Progenitor cell of endocrine pancreas (in vitro differentiated cells): ENCODE results near the gene ATOX1. TPM values are rescaled to one million over a fixed set of nuclear protein-coding genes. Genes with fewer than 3 reads are reported as not detected.

ENCODE experiments used
- DNase-seq: peaks from one replicate; pipeline ENCODE4 v3.0.0; 2021; ENCODE audit warnings: low spot score; ENCODE audit not compliant: unreplicated experiment
- H3K27ac Mint-ChIP-seq: 2 replicates; pipeline ENCODE4 v1.8.0; 2021; ENCODE audit warnings: mild to moderate bottlenecking, moderate library complexity, mixed read lengths
- H3K27me3 Mint-ChIP-seq: 2 replicates; pipeline ENCODE4 v1.8.0; 2021; ENCODE audit warnings: mixed read lengths
- H3K36me3 Mint-ChIP-seq: 2 replicates; pipeline ENCODE4 v1.8.0; 2022; ENCODE audit warnings: mixed read lengths; ENCODE audit not compliant: insufficient read depth
- H3K4me1 Mint-ChIP-seq: 2 replicates; pipeline ENCODE4 v1.8.0; 2021; ENCODE audit warnings: low read depth, mixed read lengths
- H3K4me3 Mint-ChIP-seq: 2 replicates; pipeline ENCODE4 v1.8.0; 2021; ENCODE audit warnings: low read depth, mild to moderate bottlenecking, moderate library complexity, mixed read lengths
- H3K9me3 Mint-ChIP-seq: 2 replicates; pipeline ENCODE4 v1.8.0; 2021; ENCODE audit warnings: low read depth, mixed read lengths
- total RNA-seq: library from RNA; stranded (reverse); gene quantifications from 2 replicates; pipeline ENCODE4 v1.2.1, GENCODE V29; 2021
- TF ChIP-seq, protein P1 (sequence below): fragments of 200-600 bp; sonication (generic); IDR thresholded peaks from one replicate; pipeline ENCODE4 v1.5.0; 2021; ENCODE audit warnings: antibody characterized with exemption, mild to moderate bottlenecking; ENCODE audit not compliant: unreplicated experiment

ATOX1 gene
- total RNA-seq, 1 donor from 2014 or later: 108 TPM

DNA sequence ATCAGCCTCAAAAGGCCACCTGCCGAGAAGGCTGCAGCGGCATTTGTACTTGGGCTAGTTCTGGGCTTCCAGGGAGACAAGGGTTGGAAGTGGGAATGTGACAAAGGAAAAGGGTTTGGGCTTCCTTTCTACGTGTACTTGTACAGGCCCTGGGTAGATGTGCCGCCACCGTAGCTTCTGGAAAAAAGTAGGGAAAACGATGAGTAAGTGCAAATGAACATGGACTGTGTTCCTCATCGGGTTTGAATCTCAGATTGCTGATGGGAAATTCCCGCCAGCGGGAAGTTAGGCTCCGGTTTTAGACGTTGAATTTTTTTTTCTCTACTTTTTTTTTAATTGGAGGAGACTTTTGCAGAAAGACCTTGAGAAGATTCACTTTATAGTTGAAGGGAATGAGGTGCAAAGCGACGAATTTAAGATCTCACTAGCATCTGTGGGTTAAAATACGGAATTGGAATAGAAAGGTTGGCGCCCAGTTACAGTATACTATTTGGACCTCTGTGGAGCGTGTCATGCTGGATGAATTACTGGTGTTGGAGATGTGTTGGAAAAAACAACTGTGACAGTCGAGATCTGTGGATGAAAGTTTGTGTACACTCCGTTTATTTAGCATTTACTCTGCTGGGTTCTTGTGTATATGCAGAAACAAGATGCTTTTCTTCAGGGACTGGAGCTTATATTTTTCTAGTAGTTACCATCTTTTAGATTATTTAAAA is 14.6 kb upstream of the ATOX1 start:
- Mint-ChIP-seq H3K9me3 (no peaks in the 10 kb centered on the region), H3K27ac (peak overlapping the region; percentile 95), H3K36me3 (peaks cover 12% of the 10 kb centered on the region), H3K27me3 (no peaks in the 10 kb centered on the region), H3K4me3 (peak overlapping the region; percentile 89), H3K4me1 (peaks cover 46% of the 10 kb centered on the region)
- no peak for DNase-seq
- TF ChIP-seq, protein P1, sequence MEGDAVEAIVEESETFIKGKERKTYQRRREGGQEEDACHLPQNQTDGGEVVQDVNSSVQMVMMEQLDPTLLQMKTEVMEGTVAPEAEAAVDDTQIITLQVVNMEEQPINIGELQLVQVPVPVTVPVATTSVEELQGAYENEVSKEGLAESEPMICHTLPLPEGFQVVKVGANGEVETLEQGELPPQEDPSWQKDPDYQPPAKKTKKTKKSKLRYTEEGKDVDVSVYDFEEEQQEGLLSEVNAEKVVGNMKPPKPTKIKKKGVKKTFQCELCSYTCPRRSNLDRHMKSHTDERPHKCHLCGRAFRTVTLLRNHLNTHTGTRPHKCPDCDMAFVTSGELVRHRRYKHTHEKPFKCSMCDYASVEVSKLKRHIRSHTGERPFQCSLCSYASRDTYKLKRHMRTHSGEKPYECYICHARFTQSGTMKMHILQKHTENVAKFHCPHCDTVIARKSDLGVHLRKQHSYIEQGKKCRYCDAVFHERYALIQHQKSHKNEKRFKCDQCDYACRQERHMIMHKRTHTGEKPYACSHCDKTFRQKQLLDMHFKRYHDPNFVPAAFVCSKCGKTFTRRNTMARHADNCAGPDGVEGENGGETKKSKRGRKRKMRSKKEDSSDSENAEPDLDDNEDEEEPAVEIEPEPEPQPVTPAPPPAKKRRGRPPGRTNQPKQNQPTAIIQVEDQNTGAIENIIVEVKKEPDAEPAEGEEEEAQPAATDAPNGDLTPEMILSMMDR: no peak

- peaks cover 4% of the 10 kb centered on the region for H3K36me3 Mint-ChIP-seq
- peak overlapping the region; percentile 89 for H3K4me3 Mint-ChIP-seq
- DNase-seq: no peak
- TF ChIP-seq, protein P1: no peak
- H3K27ac Mint-ChIP-seq: peak overlapping the region; percentile 95
- H3K4me1 Mint-ChIP-seq: peaks cover 39% of the 10 kb centered on the region
- H3K27me3 Mint-ChIP-seq: no peaks in the 10 kb centered on the region
- H3K9me3 Mint-ChIP-seq: no peaks in the 10 kb centered on the region
These were observed 13.8 kb upstream of the ATOX1 start for GRCh38 chr5:151772029-151772845.

DNA sequence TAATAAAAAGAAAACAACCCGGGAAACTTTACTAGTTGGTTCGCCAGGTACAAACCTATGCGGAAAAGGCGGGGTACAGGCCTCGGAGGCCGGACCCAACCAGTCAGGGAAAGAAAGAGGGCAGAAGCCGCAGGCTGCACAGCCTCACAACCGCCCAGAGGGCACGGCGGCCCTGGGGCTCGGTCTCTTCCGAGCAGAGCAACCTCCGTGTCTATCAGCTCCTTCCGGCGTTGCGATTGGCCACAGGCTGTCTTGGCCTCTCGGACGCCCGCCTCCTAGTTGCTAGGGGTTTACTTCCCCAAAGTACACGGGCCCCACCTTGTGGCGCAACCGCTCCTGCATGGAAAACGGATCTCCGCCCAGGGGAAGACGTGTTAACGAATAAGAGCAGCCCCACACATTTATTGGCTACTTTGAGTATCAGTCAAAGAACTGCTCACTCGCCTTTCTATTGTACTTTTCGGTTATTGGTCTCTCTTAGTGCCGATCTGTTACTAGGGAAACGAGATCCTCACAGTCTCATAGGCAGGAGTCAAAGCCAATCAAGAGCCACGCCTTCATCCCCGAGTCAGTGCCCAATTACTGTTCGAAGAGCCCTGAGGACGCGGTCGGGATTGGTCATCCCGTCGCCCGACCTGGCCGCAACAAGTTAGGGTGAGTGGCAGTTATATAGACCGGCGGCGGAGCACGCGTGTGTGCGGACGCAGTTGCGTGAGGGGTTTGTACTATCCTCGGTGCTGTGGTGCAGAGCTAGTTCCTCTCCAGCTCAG is 13.0 kb upstream of the ATOX1 start, which contains the start of gene G3BP1:
G3BP1 (plus strand) TSS at position 696 of the 770 bp plus-strand sequence. CDS start 14,667 bp downstream, outside the sequence.
- H3K27me3 Mint-ChIP-seq: no peaks in the 10 kb centered on the region
- peaks cover 1% of the 10 kb centered on the region for H3K36me3 Mint-ChIP-seq
- peak within 1 kb of the TSS; percentile 95 for H3K27ac Mint-ChIP-seq
- H3K4me3 Mint-ChIP-seq: peak within 1 kb of the TSS; percentile 89
- no peaks in the 10 kb centered on the region for H3K9me3 Mint-ChIP-seq
- TF ChIP-seq, protein P1: peak; percentile 55
- peak; percentile 99 for DNase-seq
- H3K4me1 Mint-ChIP-seq: peaks cover 35% of the 10 kb centered on the region

DNA sequence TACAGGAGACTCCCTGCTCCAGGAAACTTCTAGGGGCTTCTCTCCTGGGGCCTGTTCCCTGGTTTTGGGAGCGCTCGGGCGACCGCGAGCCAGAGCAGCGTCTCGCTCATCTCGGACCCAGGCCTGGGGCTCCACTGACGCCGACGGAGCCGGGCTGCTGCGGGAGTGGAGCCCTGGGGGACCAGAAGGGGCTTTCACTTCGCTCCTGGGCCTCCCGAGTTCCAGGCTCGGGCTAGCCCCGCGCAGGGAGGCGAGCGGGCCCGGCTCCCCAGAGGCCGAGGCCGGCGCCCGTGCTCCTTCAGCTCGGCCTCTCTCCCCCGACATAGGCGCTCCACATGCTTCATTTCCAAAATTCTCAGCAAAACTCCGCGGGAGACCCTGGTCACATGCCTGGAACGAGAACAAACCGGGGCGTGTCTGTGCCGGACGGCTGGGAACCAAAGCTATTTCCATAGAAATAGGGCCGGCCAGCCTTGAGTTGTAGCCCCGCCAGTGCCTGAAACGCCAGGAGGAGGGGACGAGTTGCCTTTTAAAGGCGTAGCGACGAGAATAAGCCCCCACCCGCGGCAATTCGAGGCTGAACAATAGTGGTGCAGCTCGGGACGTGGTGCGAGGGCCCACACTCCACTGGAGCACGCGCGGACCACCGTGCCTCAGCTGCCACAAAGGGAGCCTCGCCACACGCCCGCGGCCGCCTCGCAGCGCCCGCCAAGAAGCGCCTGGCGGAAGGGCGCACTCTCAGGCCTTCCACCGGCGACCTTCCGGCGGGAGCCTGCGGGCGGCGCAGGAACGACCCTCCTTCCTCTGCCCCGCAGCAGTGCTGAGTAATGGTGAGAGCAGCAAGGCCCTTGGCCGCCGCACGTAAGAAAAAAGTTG is 12.2 kb upstream of the ATOX1 start:
- DNase-seq: no peak
- H3K4me3 Mint-ChIP-seq: no peak overlapping the region
- no peaks in the 10 kb centered on the region for H3K9me3 Mint-ChIP-seq
- H3K27ac Mint-ChIP-seq: peak overlapping the region; percentile 95
- peaks cover 1% of the 10 kb centered on the region for H3K36me3 Mint-ChIP-seq
- no peaks in the 10 kb centered on the region for H3K27me3 Mint-ChIP-seq
- peaks cover 28% of the 10 kb centered on the region for H3K4me1 Mint-ChIP-seq
- TF ChIP-seq, protein P1: peak; percentile 2
